CD14-positive monocyte (primary cell): ENCODE results near the gene CNTNAP2. TPM values are rescaled to one million over a fixed set of nuclear protein-coding genes. Genes with fewer than 3 reads are reported as not detected.

Source experiments
- DNase-seq, 3 donors: peaks; one replicate each; pipeline ENCODE4 v3.0.0-alpha.2; 2011 to 2022
- H2AFZ ChIP-seq: 2 replicates; pipeline ENCODE4 v1.6.0; 2012; ENCODE audit warnings: mild to moderate bottlenecking, low read depth, low read length, inconsistent platforms; ENCODE audit not compliant: insufficient read depth, poor library complexity, severe bottlenecking
- H3K27ac ChIP-seq, 2 donors: 1 replicate in 1 of 2; 2 replicates in 1 of 2; pipeline ENCODE4 v1.5.1; 2012 to 2013; ENCODE audit warnings: low read length in 2 of 2, control low read depth in 1 of 2, inconsistent platforms in 1 of 2, low read depth in 1 of 2, mild to moderate bottlenecking in 1 of 2
- H3K27me3 ChIP-seq, 2 donors: one replicate each; pipeline versions ENCODE4 v1.6.0 to v1.6.1; 2011 to 2013; ENCODE audit warnings: low read length in 2 of 2; ENCODE audit not compliant: control insufficient read depth in 2 of 2, insufficient read depth in 2 of 2
- H3K36me3 ChIP-seq, 2 donors: replicated peaks in 1 of 2; 1 replicate in 1 of 2; 2 replicates in 1 of 2; pipeline versions ENCODE4 v1.5.1 to v1.6.1; 2012 to 2013; ENCODE audit warnings: low read length in 2 of 2, control low read depth in 1 of 2, inconsistent platforms in 1 of 2, mild to moderate bottlenecking in 1 of 2; ENCODE audit not compliant: insufficient read depth in 2 of 2, control insufficient read depth in 1 of 2
- H3K4me1 ChIP-seq, 2 donors: 1 replicate in 1 of 2; 2 replicates in 1 of 2; pipeline versions ENCODE4 v1.5.1 to v1.6.1; 2012 to 2013; ENCODE audit warnings: low read length in 2 of 2, control low read depth in 1 of 2, inconsistent platforms in 1 of 2, mild to moderate bottlenecking in 1 of 2, moderate library complexity in 1 of 2; ENCODE audit not compliant: insufficient read depth in 2 of 2, control insufficient read depth in 1 of 2
- H3K4me2 ChIP-seq: replicated peaks from 2 replicates; pipeline ENCODE3; 2012; ENCODE audit warnings: low read length, moderate library complexity, mild to moderate bottlenecking; ENCODE audit not compliant: poor library complexity, severe bottlenecking; ENCODE audit errors: extremely low read depth
- H3K4me3 ChIP-seq, 3 experiments: fragments of 200-600 bp in 1 of 3; sonication (generic) in 1 of 3; replicated peaks in 1 of 3; 1 replicate in 2 of 3; 2 replicates in 1 of 3; pipeline ENCODE4 v1.5.1; 2011 to 2013; ENCODE audit warnings: low read length in 3 of 3, mild to moderate bottlenecking in 3 of 3, control low read depth in 2 of 3, low read depth in 2 of 3, inconsistent platforms in 1 of 3, moderate library complexity in 1 of 3
- H3K79me2 ChIP-seq: 2 replicates; pipeline ENCODE4 v1.6.0; 2012; ENCODE audit warnings: mild to moderate bottlenecking, control low read depth, inconsistent platforms, low read length, moderate library complexity; ENCODE audit not compliant: insufficient read depth
- H3K9ac ChIP-seq: 2 replicates; pipeline ENCODE4 v1.6.0; 2017; ENCODE audit warnings: low read length, mild to moderate bottlenecking; ENCODE audit not compliant: insufficient read depth, poor library complexity, severe bottlenecking
- H3K9me3 ChIP-seq, 2 donors: replicated peaks in 1 of 2; 1 replicate in 1 of 2; 2 replicates in 1 of 2; pipeline versions ENCODE4 v1.5.1 to v1.6.1; 2012 to 2013; ENCODE audit warnings: low read length in 2 of 2, control low read depth in 1 of 2; ENCODE audit not compliant: control insufficient read depth in 1 of 2, insufficient read depth in 1 of 2
- H4K20me1 ChIP-seq: 2 replicates; pipeline ENCODE4 v1.6.0; 2012; ENCODE audit warnings: mild to moderate bottlenecking, low read length, control low read depth, moderate library complexity; ENCODE audit not compliant: insufficient read depth
- H3K27ac Mint-ChIP-seq, 7 donors: one replicate each; pipeline ENCODE4 v1.8.0; 2020; ENCODE audit warnings: mild to moderate bottlenecking in 7 of 7, mixed read lengths in 7 of 7, moderate library complexity in 6 of 7, inconsistent platforms in 2 of 7
- H3K27me3 Mint-ChIP-seq, 3 donors: one replicate each; pipeline ENCODE4 v1.8.0; 2021 to 2022; ENCODE audit warnings: low read depth in 3 of 3, mild to moderate bottlenecking in 3 of 3, mixed read lengths in 3 of 3, moderate library complexity in 3 of 3, inconsistent platforms in 1 of 3
- H3K36me3 Mint-ChIP-seq, 2 donors: one replicate each; pipeline ENCODE4 v1.8.0; 2020; ENCODE audit warnings: mixed read lengths in 2 of 2, inconsistent platforms in 1 of 2, mild to moderate bottlenecking in 1 of 2
- H3K4me1 Mint-ChIP-seq: one replicate; pipeline ENCODE4 v1.8.0; 2020; ENCODE audit warnings: mild to moderate bottlenecking, mixed read lengths
- H3K4me3 Mint-ChIP-seq, 2 donors: one replicate each; pipeline ENCODE4 v1.8.0; 2020; ENCODE audit warnings: mild to moderate bottlenecking in 2 of 2, mixed read lengths in 2 of 2, moderate library complexity in 1 of 2
- H3K9me3 Mint-ChIP-seq, 7 donors: one replicate each; pipeline ENCODE4 v1.8.0; 2020 to 2022; ENCODE audit warnings: mixed read lengths in 7 of 7, mild to moderate bottlenecking in 6 of 7, moderate library complexity in 6 of 7, inconsistent platforms in 2 of 7
- WGBS: methylation state at CpG from one replicate; pipeline ENCODE4 v1.1.5; 2013; ENCODE audit warnings: missing lambda C conversion rate; ENCODE audit not compliant: insufficient coverage; 5-methylcytosine and 5-hydroxymethylcytosine counted together
- intact Hi-C, 2 donors: fragments of 100-400 bp; cut with micrococcal nuclease; formaldehyde crosslinking; loops; one replicate each; pipeline versions ENCODE4 v1.15.0 to v1.15.1; 2023
- polyA plus RNA-seq, 3 donors: library from polyadenylated mRNA; depleted of rRNA in 1 of 3; unstranded in 2 of 3; stranded (reverse) in 1 of 3; fragments of 300-500 nt in 2 of 3; fragments of >200 nt in 1 of 3; fragmentation: Illumina TruSeq in 2 of 3; gene quantifications; 1 replicate in 2 of 3; 2 replicates in 1 of 3; pipeline ENCODE4 v1.2.3, GENCODE V29; 2012 to 2021
- TF ChIP-seq, protein P1 (sequence below): fragments of 200-600 bp; IDR thresholded peaks from one replicate; pipeline ENCODE4 v1.8.0; 2022; ENCODE audit warnings: antibody characterized with exemption, mild to moderate bottlenecking

CNTNAP2 gene
- polyA plus RNA-seq, 3 donors, result 0.01 TPM; not detected in 2

DNA sequence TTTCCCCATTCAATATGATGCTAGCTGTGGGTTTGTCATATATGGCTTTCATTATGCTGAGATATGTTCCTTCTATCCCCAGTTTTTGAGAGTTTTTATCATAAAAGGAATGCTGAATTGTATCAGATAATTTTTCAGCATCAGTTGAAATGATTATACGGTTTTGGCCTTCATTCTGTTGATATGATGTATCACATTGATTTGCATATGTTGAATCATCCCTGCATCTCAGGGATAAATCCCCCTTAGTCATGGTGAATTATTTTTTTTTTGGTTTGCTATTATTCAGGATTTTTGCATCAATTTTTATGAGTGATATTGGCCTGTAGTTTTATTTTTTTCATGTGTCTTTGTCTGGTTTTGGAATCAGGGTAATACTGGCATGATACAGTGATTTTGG is 1321.6 kb downstream of the CNTNAP2 start:
- Histone ChIP-seq H3K9ac (no peak overlapping the region), H3K9me3 (peaks cover 15 to 16% of the 10 kb centered on the region in 2 donors), H3K79me2 (no peaks in the 10 kb centered on the region), H2AFZ (no peak overlapping the region), H3K4me3 (no peak overlapping the region), H4K20me1 (no peaks in the 10 kb centered on the region), H3K36me3 (no peaks in the 10 kb centered on the region), H3K4me1 (no peaks in the 10 kb centered on the region), H3K27me3 (no peaks in the 10 kb centered on the region), H3K4me2 (no peak overlapping the region), H3K27ac (no peak overlapping the region)
- no peak for DNase-seq
- TF ChIP-seq, protein P1, sequence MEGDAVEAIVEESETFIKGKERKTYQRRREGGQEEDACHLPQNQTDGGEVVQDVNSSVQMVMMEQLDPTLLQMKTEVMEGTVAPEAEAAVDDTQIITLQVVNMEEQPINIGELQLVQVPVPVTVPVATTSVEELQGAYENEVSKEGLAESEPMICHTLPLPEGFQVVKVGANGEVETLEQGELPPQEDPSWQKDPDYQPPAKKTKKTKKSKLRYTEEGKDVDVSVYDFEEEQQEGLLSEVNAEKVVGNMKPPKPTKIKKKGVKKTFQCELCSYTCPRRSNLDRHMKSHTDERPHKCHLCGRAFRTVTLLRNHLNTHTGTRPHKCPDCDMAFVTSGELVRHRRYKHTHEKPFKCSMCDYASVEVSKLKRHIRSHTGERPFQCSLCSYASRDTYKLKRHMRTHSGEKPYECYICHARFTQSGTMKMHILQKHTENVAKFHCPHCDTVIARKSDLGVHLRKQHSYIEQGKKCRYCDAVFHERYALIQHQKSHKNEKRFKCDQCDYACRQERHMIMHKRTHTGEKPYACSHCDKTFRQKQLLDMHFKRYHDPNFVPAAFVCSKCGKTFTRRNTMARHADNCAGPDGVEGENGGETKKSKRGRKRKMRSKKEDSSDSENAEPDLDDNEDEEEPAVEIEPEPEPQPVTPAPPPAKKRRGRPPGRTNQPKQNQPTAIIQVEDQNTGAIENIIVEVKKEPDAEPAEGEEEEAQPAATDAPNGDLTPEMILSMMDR, result no peak
- no peaks in the 10 kb centered on the region for H3K4me1 Mint-ChIP-seq
- intact Hi-C loops, result no loop called here
- H3K27me3 Mint-ChIP-seq, result peaks cover 0 to 1% (median 0%) of the 10 kb centered on the region in 3 donors
- H3K4me3 Mint-ChIP-seq, result no peak overlapping the region
- WGBS, result no CpG with 5 or more reads among the region's 1 CpG
- H3K27ac Mint-ChIP-seq, result no peak overlapping the region
- peaks cover 7 to 21% (median 13%) of the 10 kb centered on the region in 7 donors for H3K9me3 Mint-ChIP-seq
- H3K36me3 Mint-ChIP-seq, result no peaks in the 10 kb centered on the region

DNA sequence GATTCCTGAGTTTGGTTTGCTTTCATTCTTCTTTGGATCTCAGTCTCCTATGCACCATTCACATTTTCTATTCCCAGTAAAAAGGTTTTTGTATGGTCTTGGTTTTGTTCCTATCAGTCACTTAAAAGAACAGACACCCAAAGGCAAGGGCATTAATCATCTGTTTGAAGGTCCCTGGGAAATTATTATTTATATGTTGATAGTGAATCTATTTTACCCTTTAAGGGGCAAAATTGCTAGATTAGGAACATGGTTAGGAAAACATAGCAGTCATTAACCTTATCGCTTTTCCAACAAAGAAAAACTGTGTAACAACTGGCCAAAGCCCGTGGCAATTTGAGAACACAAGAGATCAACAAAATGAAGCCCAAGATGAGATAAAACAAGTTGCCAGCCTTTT is 1327.3 kb downstream of the CNTNAP2 start:
- intact Hi-C loops, result no loop called here
- Mint-ChIP-seq H3K9me3 (peaks cover 10 to 23% (median 15%) of the 10 kb centered on the region in 7 donors), H3K27ac (no peak overlapping the region), H3K27me3 (no peaks in the 10 kb centered on the region), H3K36me3 (no peaks in the 10 kb centered on the region), H3K4me3 (no peak overlapping the region), H3K4me1 (no peaks in the 10 kb centered on the region)
- Histone ChIP-seq H3K27ac (no peak overlapping the region), H3K4me3 (no peak overlapping the region), H3K4me1 (no peaks in the 10 kb centered on the region), H3K9me3 (peaks cover 17% of the 10 kb centered on the region in 2 donors), H3K4me2 (no peak overlapping the region), H3K36me3 (no peaks in the 10 kb centered on the region), H2AFZ (no peak overlapping the region), H3K79me2 (no peaks in the 10 kb centered on the region), H4K20me1 (no peaks in the 10 kb centered on the region), H3K9ac (no peak overlapping the region), H3K27me3 (no peaks in the 10 kb centered on the region)
- TF ChIP-seq, protein P1, result no peak
- no peak for DNase-seq
- no CpG with 5 or more reads among the region's 2 CpGs for WGBS
